Omental fat pad (tissue), 4 donors: Measurements from ENCODE around the gene MAPK14. TPM values are rescaled to one million over a fixed set of nuclear protein-coding genes. Genes with fewer than 3 reads are reported as not detected.

Experiments used
- ATAC-seq: fragments of 150-250 bp; one replicate; pipeline ENCODE4 v1.9.1; 2016; ENCODE audit warnings: mild to moderate bottlenecking, moderate library complexity; ENCODE audit not compliant: low FRiP score
- DNase-seq: peaks from one replicate; pipeline ENCODE4 v3.0.0-alpha.2; 2019; ENCODE audit warnings: low spot score
- total RNA-seq, 4 donors: library from RNA; depleted of rRNA; stranded (reverse); fragments of >200 nt; gene quantifications; one replicate each; pipeline ENCODE4 v1.1.0, GENCODE V29; 2016
- TF ChIP-seq, protein P1 (sequence below), 3 donors: fragments of 450-650 bp; IDR thresholded peaks; one replicate each; pipeline ENCODE4 v1.5.1; 2016 to 2017; ENCODE audit warnings: antibody characterized with exemption in 3 of 3, mild to moderate bottlenecking in 3 of 3, moderate library complexity in 2 of 3

MAPK14 gene
- total RNA-seq, 4 donors from 2014 or later, result 91.9 to 133 (median 117) TPM

GRCh38 chr6:36099869-36100483, 72.4 kb downstream of the MAPK14 start:
- TF ChIP-seq, protein P1, sequence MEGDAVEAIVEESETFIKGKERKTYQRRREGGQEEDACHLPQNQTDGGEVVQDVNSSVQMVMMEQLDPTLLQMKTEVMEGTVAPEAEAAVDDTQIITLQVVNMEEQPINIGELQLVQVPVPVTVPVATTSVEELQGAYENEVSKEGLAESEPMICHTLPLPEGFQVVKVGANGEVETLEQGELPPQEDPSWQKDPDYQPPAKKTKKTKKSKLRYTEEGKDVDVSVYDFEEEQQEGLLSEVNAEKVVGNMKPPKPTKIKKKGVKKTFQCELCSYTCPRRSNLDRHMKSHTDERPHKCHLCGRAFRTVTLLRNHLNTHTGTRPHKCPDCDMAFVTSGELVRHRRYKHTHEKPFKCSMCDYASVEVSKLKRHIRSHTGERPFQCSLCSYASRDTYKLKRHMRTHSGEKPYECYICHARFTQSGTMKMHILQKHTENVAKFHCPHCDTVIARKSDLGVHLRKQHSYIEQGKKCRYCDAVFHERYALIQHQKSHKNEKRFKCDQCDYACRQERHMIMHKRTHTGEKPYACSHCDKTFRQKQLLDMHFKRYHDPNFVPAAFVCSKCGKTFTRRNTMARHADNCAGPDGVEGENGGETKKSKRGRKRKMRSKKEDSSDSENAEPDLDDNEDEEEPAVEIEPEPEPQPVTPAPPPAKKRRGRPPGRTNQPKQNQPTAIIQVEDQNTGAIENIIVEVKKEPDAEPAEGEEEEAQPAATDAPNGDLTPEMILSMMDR (IDR thresholded peaks at IDR 0.05), result no peak
- DNase-seq (no peak), ATAC-seq (no peak)

DNA sequence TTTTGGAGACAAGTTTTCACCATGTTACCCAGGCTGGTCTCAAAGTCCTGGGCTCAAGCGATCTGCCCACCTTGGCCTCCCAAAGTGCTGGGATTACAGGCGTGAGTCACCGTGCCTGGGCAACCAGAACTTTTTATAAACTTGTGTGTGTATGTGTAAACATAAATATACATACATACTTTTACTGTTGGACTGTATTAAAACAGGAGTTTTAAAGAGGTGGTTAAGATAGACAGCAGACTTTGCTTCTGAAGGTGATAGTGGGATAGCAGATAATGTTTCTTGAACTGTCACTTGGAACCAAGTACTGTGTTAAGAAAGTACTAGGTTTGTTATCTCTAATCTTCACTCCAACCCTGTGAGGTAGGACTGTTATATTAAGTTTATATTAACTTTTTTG, 74.1 kb downstream of the MAPK14 start:
- ATAC-seq (no peak), DNase-seq (no peak)
- TF ChIP-seq, protein P1 (IDR thresholded peaks at IDR 0.05), result no peak

DNA sequence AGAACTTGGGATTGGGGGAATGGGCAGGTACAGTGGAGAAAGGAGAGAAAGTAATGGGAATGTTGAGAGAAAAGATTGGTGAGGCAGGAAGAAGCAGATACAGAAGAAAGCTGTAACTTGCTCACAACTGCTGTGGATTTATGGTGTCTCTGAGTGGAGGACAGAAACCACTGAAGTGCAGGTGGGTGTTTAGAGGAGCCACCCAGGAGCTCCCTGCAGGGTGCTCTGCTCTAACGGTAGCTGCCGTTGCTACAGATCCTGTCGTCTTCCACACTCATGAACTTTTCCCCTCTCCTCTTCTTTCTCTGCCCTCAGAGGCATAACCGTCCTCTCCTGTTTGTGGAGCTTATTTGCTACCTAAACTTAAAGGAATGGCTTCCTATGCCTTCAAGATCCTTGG, 75.2 kb downstream of the MAPK14 start:
- TF ChIP-seq, protein P1 (IDR thresholded peaks at IDR 0.05), result no peak

GRCh38 chr6:36104836-36105235, 77.2 kb downstream of the MAPK14 start:
- no peak for ATAC-seq
- no peak for DNase-seq

More for the DNA sequence above, 75.2 kb downstream of the MAPK14 start:
- no peak for ATAC-seq
- DNase-seq, result no peak

DNA sequence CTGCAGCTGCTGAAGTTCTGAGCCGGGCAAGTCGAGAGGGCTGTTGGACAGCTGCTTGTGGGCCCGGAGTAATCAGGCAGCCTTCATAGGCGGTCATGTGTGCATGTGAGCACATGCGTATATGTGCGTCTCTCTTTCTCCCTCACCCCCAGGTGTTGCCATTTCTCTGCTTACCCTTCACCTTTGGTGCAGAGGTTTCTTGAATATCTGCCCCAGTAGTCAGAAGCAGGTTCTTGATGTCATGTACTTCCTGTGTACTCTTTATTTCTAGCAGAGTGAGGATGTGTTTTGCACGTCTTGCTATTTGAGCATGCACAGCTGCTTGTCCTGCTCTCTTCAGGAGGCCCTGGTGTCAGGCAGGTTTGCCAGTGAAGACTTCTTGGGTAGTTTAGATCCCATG, 81.5 kb downstream of the MAPK14 start:
- no peak for DNase-seq
- TF ChIP-seq, protein P1 (IDR thresholded peaks at IDR 0.05), result no peak
- ATAC-seq, result no peak

More at GRCh38 chr6:36104836-36105235, 77.2 kb downstream of the MAPK14 start:
- TF ChIP-seq, protein P1 (IDR thresholded peaks at IDR 0.05), result no peak

GRCh38 chr6:36110050-36110449, 82.4 kb downstream of the MAPK14 start:
- DNase-seq (no peak), ATAC-seq (no peak)
- TF ChIP-seq, protein P1 (IDR thresholded peaks at IDR 0.05), result no peak

DNA sequence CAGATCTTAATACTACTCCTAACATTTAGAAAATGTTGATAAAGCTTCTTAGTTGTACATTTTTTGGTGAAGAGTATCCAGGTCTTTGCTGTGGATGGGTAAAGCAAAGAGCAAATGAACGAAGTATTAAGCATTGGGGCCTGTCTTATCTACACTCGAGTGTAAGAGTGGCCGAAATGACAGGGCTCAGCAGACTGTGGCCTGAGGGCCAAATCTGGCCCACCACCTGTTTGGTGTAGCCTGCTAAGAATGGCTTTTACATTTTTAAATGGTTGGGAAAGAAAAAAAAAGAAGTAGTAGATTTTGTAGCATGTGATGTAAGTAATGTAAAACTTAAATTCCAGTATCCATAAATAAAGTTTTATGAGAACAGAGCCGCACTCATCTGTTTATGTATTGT, 83.3 kb downstream of the MAPK14 start:
- TF ChIP-seq, protein P1 (IDR thresholded peaks at IDR 0.05), result no peak
- DNase-seq (no peak), ATAC-seq (no peak)
